ENCODE measurements around the gene TP53BP2.
"Not testable (repeated sequence)": the region's sequence is repeated elsewhere in the genome, so short reads cannot be mapped to it uniquely, and the experiment has no call there.

Gene TP53BP2

DNA sequence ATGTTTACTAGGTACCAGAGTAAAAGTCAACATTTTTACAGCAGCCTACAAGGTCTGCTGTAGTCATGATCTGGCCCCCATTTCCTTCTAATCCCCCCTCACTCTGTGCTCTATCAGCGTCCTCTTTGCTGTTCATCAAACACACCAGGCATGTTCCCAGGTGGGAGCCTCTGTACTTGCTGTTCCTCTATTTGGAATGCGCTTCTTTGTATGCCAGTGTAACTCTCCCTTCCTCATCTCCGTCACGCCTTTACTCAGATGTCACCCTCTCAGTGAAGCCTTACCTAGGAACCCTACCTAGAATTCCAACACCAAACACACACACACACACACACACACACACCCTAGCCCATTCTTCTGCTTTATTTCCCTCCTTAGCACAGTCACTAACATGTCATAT lies 21.0 kb downstream of the TP53BP2 start:
- Histone ChIP-seq H3K4me1 (ENCODE audit: insufficient read depth, poor library complexity, severe bottlenecking) (no peaks in the 10 kb centered on the region), H3K27ac (ENCODE audit: poor library complexity, severe bottlenecking) (no peak overlapping the region), H3K9me3 (ENCODE audit: severe bottlenecking) (no peaks in the 10 kb centered on the region), H3K4me3 (ENCODE audit: severe bottlenecking) (no peak overlapping the region), H3K36me3 (ENCODE audit: low read depth) (no peaks in the 10 kb centered on the region), H3K27me3 (ENCODE audit: insufficient read depth, poor library complexity, severe bottlenecking) (no peaks in the 10 kb centered on the region)
- TF ChIP-seq, protein P1, sequence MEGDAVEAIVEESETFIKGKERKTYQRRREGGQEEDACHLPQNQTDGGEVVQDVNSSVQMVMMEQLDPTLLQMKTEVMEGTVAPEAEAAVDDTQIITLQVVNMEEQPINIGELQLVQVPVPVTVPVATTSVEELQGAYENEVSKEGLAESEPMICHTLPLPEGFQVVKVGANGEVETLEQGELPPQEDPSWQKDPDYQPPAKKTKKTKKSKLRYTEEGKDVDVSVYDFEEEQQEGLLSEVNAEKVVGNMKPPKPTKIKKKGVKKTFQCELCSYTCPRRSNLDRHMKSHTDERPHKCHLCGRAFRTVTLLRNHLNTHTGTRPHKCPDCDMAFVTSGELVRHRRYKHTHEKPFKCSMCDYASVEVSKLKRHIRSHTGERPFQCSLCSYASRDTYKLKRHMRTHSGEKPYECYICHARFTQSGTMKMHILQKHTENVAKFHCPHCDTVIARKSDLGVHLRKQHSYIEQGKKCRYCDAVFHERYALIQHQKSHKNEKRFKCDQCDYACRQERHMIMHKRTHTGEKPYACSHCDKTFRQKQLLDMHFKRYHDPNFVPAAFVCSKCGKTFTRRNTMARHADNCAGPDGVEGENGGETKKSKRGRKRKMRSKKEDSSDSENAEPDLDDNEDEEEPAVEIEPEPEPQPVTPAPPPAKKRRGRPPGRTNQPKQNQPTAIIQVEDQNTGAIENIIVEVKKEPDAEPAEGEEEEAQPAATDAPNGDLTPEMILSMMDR (IDR thresholded peaks at IDR 0.05; ENCODE audit: poor library complexity, severe bottlenecking): no peak
- DNase-seq (ENCODE audit: low spot score) (no peak), ATAC-seq (ENCODE audit: low read depth) (no peak)

DNA sequence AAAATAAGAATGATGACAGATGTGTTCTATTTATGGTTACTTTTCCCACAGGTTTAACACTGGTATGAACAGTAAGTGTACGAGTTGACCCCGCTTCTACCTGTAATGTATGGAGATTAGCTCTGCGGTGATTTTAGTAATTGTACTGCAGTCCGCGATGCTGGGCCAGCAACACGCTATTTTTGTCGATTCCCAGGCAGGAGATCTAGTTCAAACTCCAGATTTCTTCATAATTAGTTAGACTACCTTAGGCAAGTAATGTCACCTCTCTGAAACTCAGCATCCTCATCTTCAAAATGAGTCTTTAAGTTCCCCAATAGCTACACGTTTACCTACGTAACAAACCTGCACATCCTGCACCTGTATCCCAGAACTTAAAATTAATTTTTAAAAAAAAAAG lies 21.5 kb downstream of the TP53BP2 start:
- H3K9me3 ChIP-seq (ENCODE audit: severe bottlenecking): no peaks in the 10 kb centered on the region
- H3K4me3 ChIP-seq (ENCODE audit: severe bottlenecking): no peak overlapping the region
- DNase-seq (ENCODE audit: low spot score) (no peak), ATAC-seq (ENCODE audit: low read depth) (no peak)
- no peaks in the 10 kb centered on the region for H3K27me3 ChIP-seq (ENCODE audit: insufficient read depth, poor library complexity, severe bottlenecking)
- TF ChIP-seq, protein P1 (IDR thresholded peaks at IDR 0.05; ENCODE audit: poor library complexity, severe bottlenecking): no peak
- no peaks in the 10 kb centered on the region for H3K36me3 ChIP-seq (ENCODE audit: low read depth)
- no peak overlapping the region for H3K27ac ChIP-seq (ENCODE audit: poor library complexity, severe bottlenecking)
- H3K4me1 ChIP-seq (ENCODE audit: insufficient read depth, poor library complexity, severe bottlenecking): no peaks in the 10 kb centered on the region

DNA sequence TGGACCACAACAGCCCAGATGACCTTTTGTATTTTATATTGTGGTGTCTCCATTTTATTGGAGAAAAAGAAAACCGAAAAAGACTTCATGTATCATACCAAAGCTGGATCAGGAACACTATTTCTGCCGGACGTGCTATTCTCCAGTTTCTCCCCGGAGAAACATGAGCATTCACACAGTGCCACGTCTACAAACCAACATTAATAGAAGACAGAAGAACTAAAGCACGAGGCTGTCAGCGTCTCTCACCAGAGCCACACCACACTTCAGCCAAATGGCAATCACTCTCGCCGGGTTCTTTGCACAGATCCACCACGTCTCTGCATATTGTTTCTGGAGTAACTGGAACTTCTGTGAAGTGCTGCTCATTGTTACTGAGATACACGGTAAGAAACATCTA lies 24.8 kb downstream of the TP53BP2 start:
- H3K4me3 ChIP-seq (ENCODE audit: severe bottlenecking): no peak overlapping the region
- H3K27ac ChIP-seq (ENCODE audit: poor library complexity, severe bottlenecking): no peak overlapping the region
- H3K36me3 ChIP-seq (ENCODE audit: low read depth): no peaks in the 10 kb centered on the region
- peaks cover 5% of the 10 kb centered on the region for H3K4me1 ChIP-seq (ENCODE audit: insufficient read depth, poor library complexity, severe bottlenecking)
- TF ChIP-seq, protein P1 (IDR thresholded peaks at IDR 0.05; ENCODE audit: poor library complexity, severe bottlenecking): no peak
- no peak for ATAC-seq (ENCODE audit: low read depth)
- no peaks in the 10 kb centered on the region for H3K9me3 ChIP-seq (ENCODE audit: severe bottlenecking)
- DNase-seq (ENCODE audit: low spot score): no peak
- H3K27me3 ChIP-seq (ENCODE audit: insufficient read depth, poor library complexity, severe bottlenecking): no peaks in the 10 kb centered on the region

DNA sequence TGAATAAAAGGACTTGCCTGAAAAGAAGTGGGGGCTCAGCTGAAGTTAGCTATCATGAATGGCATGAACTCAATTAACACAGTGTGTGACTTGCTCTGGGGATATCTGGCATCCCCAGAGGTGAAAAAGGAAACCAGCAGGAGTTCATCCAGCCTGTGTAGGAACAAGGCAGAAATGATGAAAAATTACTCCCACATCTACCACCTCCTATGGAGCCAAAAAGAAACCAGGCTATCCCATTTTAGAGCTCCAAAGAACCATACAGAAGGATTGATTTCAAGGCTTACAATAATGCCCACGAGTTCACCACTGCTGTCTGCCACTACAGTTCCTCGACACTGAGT lies 25.3 kb downstream of the TP53BP2 start:
- Histone ChIP-seq H3K36me3 (ENCODE audit: low read depth) (no peaks in the 10 kb centered on the region), H3K9me3 (ENCODE audit: severe bottlenecking) (no peaks in the 10 kb centered on the region), H3K4me3 (ENCODE audit: severe bottlenecking) (no peak overlapping the region), H3K27me3 (ENCODE audit: insufficient read depth, poor library complexity, severe bottlenecking) (no peaks in the 10 kb centered on the region), H3K4me1 (ENCODE audit: insufficient read depth, poor library complexity, severe bottlenecking) (peaks cover 10% of the 10 kb centered on the region), H3K27ac (ENCODE audit: poor library complexity, severe bottlenecking) (no peak overlapping the region)
- ATAC-seq (ENCODE audit: low read depth): no peak
- DNase-seq (ENCODE audit: low spot score): no peak
- TF ChIP-seq, protein P1 (IDR thresholded peaks at IDR 0.05; ENCODE audit: poor library complexity, severe bottlenecking): no peak

DNA sequence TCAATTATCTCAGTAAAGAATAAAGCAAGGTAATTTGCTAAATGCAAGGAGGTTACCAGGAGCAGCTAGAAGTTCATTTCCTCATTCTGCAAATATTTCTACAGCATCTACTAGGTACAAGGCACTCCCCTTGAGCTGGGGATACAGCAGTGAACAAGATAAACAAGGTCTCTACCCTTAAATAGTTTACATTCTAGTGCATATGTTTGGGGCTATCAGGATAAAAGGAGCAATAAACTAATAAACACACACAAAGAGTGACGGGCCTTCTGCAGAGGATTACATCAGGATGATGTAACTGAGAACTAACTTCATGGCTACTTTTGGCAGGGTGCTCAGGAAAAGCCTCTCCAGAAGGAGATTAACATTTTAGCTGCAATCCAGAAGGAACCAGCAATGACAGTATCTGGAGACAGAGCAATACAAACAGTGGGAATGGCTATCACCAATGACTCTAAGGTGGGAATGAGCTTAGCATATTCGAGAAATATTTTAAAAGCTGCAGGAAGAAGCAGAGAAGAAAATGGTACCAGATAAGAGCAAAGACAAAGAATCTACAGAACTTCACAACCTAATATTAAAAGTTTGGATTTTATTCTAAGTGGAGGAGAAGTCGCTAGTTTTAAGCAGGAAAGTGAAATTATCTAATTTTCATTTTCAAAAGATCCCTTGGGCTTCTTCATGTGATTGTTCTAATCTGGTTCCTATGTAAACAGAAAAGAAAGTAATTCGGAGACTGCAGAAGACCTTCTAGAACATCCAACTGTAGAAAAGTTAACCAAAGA lies 25.8 kb downstream of the TP53BP2 start:
- TF ChIP-seq, protein P1 (IDR thresholded peaks at IDR 0.05; ENCODE audit: poor library complexity, severe bottlenecking): no peak
- no peaks in the 10 kb centered on the region for H3K9me3 ChIP-seq (ENCODE audit: severe bottlenecking)
- H3K4me1 ChIP-seq (ENCODE audit: insufficient read depth, poor library complexity, severe bottlenecking): peaks cover 10% of the 10 kb centered on the region
- no peak overlapping the region for H3K4me3 ChIP-seq (ENCODE audit: severe bottlenecking)
- ATAC-seq (ENCODE audit: low read depth) (no peak), DNase-seq (ENCODE audit: low spot score) (no peak)
- H3K36me3 ChIP-seq (ENCODE audit: low read depth): no peaks in the 10 kb centered on the region
- H3K27ac ChIP-seq (ENCODE audit: poor library complexity, severe bottlenecking): no peak overlapping the region
- H3K27me3 ChIP-seq (ENCODE audit: insufficient read depth, poor library complexity, severe bottlenecking): no peaks in the 10 kb centered on the region

DNA sequence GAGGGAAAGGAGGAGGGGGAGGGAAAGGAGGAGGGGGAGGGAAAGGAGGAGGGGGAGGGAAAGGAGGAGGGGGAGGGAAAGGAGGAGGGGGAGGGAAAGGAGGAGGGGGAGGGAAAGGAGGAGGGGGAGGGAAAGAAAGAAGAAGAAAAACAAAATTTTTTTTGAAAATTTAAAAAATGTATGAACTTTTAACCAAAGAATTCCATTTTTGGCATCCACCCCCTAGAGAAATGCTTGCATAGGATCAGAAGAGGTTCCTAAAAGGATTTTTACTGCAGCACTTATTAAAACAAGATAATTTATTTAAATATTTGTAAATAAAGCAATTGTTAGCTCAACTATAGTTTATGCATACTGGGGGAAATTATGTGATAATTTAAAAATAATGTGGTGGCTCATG lies 28.5 kb downstream of the TP53BP2 start:
- not testable (repeated sequence) for H3K36me3 ChIP-seq (ENCODE audit: low read depth); DNase-seq (ENCODE audit: low spot score); H3K4me1 ChIP-seq (ENCODE audit: insufficient read depth, poor library complexity, severe bottlenecking); H3K4me3 ChIP-seq (ENCODE audit: severe bottlenecking); H3K27me3 ChIP-seq (ENCODE audit: insufficient read depth, poor library complexity, severe bottlenecking); H3K9me3 ChIP-seq (ENCODE audit: severe bottlenecking); H3K27ac ChIP-seq (ENCODE audit: poor library complexity, severe bottlenecking); ATAC-seq (ENCODE audit: low read depth)

Measured in RWPE2 (cell line).